EH (cell line): ENCODE data around the gene WAS.
A peak's percentile ranks its signal among the peaks of the same experiment; 100 is the strongest.
"Not testable (repeated sequence)": the region's sequence is repeated elsewhere in the genome, so short reads cannot be mapped to it uniquely, and the experiment has no call there.

Experiments
- DNase-seq: peaks from one replicate; pipeline ENCODE4 v3.0.0-alpha.2; 2015; ENCODE audit warnings: low read depth

WAS gene

DNA sequence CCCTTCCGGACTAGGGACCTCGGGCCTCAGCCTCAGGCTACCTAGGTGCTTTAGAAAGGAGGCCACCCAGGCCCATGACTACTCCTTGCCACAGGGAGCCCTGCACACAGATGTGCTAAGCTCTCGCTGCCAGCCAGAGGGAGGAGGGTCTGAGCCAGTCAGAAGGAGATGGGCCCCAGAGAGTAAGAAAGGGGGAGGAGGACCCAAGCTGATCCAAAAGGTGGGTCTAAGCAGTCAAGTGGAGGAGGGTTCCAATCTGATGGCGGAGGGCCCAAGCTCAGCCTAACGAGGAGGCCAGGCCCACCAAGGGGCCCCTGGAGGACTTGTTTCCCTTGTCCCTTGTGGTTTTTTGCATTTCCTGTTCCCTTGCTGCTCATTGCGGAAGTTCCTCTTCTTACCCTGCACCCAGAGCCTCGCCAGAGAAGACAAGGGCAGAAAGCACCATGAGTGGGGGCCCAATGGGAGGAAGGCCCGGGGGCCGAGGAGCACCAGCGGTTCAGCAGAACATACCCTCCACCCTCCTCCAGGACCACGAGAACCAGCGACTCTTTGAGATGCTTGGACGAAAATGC, at the start of gene WAS:
WAS (plus strand) TSS at position 389 of the 572 bp plus-strand sequence; CDS start at position 444, 55 bp downstream.
- no peak for DNase-seq

DNA sequence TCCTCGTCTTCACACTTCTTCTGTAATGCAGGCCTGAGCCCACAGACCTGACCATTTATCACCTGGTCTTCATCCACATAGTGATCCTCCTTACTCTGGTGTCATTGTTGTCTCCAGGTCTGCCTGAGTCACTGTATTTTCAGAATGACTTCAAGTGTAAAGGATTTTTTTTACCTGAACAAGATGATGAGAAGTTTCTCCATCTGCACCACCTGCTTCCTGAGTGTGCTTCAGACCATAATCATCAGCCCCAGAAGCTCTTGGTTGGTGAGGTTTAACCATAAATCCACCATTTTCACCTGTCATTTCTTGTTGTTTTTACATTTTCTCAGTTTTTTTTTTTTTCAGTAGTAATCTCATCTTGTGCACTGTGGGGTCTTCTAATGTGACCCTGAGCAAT, 47.3 kb upstream of the WAS start:
- DNase-seq: no peak

DNA sequence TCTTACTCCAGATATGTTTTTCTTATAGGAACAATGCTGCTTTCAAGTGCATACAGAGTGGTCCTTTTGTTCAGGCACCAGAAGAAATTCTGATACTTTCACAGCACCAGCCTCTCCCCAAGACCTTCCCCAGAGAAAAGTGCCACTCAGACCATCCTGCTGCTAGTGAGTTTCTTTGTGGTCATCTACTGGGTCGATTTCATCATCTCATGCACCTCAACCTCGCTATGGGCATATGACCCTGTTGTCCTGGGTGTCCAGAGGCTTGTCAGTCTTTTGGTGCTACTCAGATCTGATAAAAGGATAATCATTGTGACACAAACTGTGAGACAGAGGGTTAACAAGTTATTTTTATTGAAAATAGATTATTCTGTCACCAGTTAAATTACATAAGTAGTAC, 46.8 kb upstream of the WAS start:
- DNase-seq: no peak

DNA sequence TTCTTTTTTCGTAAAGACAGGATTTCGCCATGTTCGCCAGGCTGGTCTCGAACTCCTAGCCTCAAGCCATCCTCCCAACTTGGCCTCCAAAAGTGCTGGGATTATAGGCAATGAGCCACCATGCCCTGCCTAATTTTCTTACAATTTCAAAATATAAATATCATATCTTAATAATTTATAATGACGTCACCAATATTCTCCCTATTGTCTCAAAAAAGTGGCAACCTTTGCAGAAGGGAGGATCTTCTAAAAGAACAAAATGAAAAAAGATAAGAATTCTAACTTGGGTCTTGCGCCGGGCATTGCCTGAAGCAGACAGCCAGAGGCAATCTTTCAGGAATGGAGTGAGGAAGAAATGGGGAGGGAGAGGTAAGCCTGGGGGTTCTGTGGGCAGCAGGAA, 37.9 kb upstream of the WAS start:
- DNase-seq: no peak

GRCh38 chrX:48648336-48648751, 35.3 kb upstream of the WAS start:
- DNase-seq: peak; percentile 65

- no peak for DNase-seq
Observed at GRCh38 chrX:48649102-48649501, 34.5 kb upstream of the WAS start.

- not testable (repeated sequence) for DNase-seq
Observed at GRCh38 chrX:48652055-48652579, 31.5 kb upstream of the WAS start.

DNA sequence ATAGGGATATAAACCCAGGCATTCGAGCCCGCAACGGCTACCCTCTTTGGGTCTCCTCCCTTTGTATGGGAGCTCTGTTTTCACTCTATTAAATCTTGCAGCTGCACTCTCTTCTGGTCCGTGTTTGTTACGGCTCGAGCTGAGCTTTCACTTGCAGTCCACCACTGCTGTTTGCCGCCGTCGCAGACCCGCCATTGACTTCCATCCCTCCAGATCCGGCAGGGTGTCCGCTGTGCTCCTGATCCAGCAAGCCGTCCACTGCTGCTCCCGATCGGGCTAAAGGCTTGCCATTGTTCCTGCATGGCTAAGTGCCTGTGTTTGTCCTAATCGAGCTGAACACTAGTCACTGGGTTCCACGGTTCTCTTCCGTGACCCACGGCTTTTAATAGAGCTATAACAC, 28.9 kb upstream of the WAS start:
- DNase-seq: not testable (repeated sequence)

DNA sequence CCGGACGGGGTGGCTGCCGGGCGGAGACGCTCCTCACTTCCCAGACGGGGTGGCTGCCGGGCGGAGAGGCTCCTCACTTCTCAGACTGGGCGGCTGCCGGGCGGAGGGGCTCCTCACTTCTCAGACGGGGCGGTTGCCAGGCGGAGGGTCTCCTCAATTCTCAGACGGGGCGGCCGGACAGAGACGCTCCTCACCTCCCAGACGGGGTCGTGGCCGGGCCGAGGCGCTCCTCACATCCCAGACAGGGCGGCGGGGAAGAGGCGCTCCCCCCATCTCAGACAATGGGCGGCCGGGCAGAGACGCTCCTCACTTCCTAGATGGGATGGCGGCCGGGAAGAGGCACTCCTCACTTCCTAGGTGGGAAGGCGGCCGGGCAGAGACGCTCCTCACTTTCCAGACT, 23.9 kb upstream of the WAS start:
- not testable (repeated sequence) for DNase-seq

DNA sequence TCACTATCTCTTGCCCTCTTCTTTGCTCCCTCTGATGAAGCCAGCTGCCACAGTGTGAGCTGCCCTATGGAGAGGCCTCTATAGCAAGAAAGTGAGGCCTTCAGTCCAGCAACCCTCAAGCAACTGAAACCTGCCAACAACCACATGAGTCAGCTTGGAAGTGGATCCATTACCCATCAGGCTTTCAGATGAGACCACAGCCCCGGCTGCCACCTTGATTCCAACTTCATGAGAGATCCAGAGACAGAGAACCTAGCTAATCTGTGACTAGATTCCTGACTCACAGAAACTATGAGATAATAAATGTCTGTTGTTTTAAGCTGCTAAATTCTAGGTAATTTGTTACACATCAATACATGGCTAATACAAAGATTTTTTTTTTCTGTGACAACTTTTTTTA, 20.4 kb upstream of the WAS start:
- DNase-seq: no peak

DNA sequence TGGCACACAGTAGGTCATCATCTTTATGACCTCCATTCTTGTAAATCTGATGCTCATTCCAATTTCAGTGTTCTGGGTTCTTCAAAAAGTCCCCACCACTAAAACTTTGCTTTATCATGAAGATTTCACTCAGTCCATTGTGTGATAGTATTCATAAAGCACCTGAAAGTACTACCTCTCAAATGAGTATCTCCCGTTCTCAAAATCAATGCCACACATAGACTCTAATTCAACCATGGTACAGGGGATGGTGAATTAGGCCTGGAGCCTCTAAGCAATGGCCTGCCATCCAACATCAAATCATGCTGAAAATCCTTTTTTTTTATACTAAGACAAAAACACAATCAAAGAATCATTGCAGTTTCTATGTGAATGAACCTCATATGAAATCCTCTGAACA, 19.4 kb upstream of the WAS start:
- DNase-seq: no peak

DNA sequence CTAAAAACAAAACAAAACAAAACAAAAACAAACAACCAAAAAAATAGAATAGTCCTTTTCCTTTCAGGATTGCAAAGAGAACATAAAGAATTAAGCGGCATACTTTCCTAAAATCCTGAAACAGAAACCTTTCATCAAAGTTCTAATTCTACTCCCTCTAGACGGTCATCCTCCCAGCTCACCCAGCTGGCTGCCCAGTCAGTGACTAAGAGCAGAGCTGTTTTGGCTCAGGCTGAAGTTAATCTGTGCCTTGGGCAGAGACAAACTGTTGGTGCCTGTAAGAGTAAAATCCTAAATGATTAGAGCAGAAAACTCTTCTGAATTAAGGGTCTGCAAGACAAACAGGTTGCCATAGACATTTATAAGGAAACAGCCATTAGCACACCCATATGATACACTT, 17.6 kb upstream of the WAS start:
- no peak for DNase-seq

DNA sequence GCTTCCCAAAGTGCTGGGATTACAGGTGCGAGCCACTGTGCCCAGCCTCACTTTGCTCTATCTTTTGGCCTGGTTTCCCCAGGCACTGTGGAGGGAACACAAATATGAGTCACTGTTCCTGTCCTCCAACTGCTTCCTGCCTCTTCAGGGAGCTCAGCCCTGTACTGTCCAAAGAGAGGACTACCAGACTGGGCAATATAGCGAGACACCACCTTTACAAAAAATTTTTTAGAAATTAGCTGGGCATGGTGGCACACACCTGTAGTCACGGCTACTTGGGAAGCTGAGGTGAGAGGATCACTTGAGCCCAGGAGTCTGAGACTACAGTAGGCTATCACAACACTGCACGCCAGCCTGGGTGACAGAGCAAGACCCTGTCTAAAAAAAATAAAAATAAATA, 16.9 kb upstream of the WAS start:
- DNase-seq: no peak

DNA sequence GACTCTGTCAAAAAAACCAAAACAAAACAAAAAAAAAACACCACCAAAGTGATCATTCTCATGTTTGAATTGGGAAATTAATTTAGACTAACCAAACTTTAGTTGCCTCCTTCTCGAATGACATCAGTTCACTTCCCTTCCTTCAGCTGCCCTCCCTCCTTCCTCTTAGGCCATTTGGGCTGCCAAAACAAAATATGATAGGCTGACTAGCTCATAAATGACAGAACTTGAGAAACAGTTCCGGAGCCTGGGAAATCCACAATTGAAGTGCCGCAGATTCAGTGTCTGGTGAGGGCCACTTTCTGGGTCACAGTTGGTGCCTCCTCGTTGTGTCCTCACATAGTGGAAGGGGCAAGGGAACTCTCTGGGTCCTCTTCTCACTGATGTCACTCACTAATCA, 16.1 kb upstream of the WAS start:
- peak; percentile 20 for DNase-seq

DNA sequence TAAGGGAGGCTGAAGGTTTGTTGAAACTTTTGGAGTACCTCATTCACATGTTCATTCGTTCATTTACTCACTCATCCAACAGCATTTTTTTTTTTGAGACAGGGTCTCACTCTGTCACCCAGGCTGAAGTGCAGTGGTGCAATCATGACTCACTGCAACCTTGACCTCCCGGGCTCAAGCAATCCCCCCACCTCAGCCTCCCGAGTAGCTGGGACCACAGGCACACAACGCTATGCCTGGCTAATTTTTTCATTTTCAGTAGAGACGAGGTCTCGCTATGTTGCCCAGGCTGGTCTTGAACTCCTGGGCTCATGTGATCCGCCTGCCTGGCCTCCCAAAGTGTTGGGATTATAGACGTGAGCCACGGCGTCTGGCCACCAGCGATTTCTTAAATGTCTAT, 15.4 kb upstream of the WAS start:
- DNase-seq: not testable (repeated sequence)

- peak; percentile 89 for DNase-seq
Observed at GRCh38 chrX:48676106-48676892, 7.3 kb upstream of the WAS start.

DNA sequence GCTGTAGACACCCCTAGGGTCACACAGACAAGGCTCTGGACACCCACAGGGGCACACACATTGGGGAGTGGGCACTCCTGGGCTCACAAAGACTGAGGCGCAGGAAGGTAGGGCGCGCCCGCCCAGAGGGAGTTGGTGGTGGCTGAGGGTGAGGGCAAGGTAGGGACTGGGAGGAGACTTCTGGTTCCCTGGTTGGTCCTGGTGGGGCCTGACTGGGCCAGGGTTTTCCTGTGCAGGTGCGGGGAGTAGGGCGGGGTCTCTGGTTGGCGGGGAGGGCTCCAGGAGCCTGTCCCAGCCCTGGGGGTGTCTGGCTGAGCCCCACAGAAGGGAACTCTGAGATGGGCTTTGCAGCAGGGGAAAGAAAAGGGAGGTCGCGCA, 6.7 kb upstream of the WAS start:
- no peak for DNase-seq

DNA sequence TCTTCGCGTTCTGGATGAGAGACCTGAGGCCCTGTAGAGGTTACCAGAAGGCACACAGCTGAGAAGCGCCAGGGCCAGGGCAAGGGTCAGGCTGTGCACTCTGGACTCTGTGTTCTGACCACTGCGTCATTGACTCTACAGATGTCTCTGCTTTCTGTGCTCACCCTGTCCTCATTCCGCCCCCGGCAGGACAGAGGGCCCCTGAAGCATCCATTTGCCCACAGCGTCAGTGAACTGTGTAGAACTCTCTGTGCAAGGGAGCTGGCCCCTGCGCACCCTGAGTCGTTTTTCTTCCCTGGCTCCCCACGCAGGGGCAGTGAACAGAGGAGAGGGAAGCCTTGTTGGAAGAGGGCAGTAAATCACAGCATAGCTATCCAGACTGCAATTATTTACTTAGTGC, 6.1 kb upstream of the WAS start:
- no peak for DNase-seq

DNA sequence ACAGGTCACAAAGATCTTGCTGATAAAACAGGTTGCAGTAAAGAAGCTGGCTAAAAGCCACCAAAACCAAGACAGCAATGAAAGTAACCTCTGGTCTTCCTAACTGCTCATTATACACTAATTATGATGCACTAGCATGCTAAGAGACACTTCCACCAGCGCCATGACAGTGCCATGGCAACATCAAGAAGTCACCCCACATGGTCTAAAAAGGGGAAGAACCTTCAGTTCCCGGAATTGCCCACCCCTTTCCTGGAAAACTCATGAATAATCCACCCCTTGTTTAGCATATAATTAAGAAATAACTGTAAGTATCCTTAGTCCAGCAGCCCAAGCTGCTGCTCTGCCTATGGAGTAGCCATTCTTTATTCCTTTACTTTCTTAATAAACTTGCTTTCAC, 3.1 kb upstream of the WAS start:
- DNase-seq: not testable (repeated sequence)

DNA sequence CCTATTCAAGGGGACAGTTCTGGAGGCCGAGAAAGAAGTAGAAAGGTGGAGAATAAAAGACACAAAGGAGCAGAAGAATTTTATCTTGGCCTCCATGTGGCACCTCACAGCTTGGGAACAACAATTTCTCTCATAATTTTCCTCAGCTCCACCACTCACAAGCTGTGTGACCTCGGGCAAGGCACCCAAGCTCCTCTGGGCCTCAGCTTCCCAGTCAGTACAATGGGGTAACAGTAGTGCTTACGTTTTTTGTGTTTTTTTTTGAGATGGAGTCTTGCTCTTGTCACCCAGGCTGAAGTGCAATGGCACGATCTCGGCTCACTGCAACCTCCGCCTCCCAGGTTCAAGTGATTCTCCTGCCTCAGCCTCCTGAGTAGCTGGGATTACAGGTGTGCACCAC, 2.7 kb upstream of the WAS start:
- not testable (repeated sequence) for DNase-seq

DNA sequence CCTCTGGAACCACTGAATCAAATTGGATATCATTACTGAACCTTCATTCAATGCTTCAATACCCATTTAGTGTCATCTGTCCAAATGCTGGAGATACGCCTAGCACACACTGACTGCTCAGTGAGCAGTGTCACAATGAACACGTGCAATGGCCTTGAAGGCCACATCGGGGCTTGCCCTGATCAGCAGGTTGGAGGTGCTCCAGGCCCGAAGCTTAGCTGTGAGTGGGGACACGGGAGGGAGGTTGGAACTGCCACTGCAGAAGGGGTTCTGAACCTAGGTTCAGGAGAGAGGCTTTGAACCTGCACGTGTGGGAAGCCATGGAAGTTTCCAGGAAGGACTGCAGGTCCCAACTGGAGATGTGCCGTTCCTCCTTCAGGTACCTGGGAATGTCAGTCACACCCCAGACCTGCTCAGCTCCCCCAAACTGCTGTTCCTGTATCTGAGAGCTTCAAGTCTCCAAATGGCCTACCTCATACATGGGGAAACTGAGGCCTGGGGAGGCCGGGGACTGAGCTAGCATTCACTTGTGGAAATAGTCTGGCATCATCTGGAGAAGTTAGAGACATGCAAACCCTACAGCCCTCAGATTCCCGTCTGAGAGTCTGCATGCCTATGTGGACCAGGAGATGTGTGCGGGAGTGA, 1.9 kb upstream of the WAS start:
- no peak for DNase-seq

GRCh38 chrX:48682795-48683194, 804 bp upstream of the WAS start:
- not testable (repeated sequence) for DNase-seq

GRCh38 chrX:48684134-48684533, 535 bp downstream of the WAS start:
- no peak for DNase-seq
